SHP77 (cell line): ENCODE results near the gene SLC35G6.

ENCODE experiments used
- DNase-seq, 2 experiments: peaks; one replicate each; lab custom pipeline; 2025; lab: John Stamatoyannopoulos, UW

SLC35G6 gene

DNA sequence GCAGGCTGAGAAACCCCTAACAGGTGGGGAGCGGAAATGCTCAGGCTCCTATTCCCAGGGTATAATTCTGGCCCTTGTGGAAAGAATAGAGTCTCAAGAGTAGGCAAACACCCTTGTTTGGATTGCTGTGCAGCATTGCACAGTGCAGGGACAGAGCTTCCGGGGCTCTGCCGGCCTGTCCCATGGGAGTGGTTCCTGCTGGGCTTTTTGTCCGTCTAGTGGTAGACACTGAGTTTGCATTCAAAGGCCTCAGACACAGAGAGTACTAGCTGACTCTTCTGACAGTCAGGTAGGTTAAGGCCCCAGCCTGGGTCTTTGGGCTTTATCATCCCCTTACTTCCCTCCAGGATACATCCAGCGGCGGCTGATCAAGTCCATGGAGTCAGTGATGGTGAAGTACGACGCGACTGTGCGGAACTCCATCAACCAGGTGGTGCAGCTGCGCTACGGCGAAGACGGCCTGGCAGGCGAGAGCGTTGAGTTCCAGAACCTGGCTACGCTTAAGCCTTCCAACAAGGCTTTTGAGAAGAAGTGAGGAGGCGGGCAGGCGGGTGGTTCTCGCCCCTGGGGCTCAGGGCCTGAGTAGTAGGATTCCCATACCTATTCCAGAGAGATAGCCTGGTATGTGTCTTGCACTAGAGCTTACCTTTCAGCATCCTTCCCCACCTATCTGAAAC is 21.1 kb downstream of the SLC35G6 start:
- no peak for DNase-seq

- DNase-seq, result peak; percentile 15 to 27
Measured at GRCh38 chr17:7502987-7503386, 21.7 kb downstream of the SLC35G6 start.

- no peak for DNase-seq
Measured at GRCh38 chr17:7503521-7503920, 22.3 kb downstream of the SLC35G6 start.

- no peak for DNase-seq
Measured at GRCh38 chr17:7508145-7508544, 26.9 kb downstream of the SLC35G6 start.

DNA sequence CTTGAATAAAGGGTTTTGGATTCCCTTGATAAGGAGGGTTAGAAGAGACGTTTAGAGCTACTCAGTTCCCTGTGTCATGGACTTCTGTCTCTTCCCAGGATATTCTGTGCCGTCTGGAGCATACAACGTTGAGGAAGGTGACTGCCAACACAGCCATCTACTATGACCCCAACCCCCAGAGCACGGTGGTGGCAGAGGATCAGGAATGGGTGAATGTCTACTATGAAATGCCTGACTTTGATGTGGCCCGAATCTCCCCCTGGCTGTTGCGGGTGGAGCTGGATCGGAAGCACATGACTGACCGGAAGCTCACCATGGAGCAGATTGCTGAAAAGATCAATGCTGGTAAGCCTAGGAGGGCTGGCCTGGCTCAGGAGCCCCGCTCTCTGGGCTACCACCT is 27.6 kb downstream of the SLC35G6 start:
- no peak for DNase-seq

GRCh38 chr17:7509937-7510336 is 28.7 kb downstream of the SLC35G6 start:
- no peak for DNase-seq

- no peak for DNase-seq
Measured at GRCh38 chr17:7511108-7511507, 29.9 kb downstream of the SLC35G6 start.

GRCh38 chr17:7512105-7512504 is 30.9 kb downstream of the SLC35G6 start:
- DNase-seq, result no peak

- DNase-seq, result no peak
Measured at GRCh38 chr17:7512824-7513540, 31.7 kb downstream of the SLC35G6 start.

DNA sequence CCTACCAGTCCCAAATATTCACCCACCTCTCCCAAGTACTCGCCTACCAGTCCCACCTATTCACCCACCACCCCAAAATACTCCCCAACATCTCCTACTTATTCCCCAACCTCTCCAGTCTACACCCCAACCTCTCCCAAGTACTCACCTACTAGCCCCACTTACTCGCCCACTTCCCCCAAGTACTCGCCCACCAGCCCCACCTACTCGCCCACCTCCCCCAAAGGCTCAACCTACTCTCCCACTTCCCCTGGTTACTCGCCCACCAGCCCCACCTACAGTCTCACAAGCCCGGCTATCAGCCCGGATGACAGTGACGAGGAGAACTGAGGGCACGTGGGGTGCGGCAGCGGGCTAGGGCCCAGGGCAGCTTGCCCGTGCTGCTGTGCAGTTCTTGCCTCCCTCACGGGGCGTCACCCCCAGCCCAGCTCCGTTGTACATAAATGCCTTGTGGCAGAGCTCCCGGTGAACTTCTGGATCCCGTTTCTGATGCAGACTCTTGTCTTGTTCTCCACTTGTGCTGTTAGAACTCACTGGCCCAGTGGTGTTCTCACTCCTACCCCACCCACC is 32.7 kb downstream of the SLC35G6 start:
- DNase-seq, result no peak

- DNase-seq, result no peak
Measured at GRCh38 chr17:7515911-7516610, 34.8 kb downstream of the SLC35G6 start.

GRCh38 chr17:7523033-7523432 is 41.8 kb downstream of the SLC35G6 start:
- DNase-seq, result peak in 1 of 2 experiments; percentile 46

DNA sequence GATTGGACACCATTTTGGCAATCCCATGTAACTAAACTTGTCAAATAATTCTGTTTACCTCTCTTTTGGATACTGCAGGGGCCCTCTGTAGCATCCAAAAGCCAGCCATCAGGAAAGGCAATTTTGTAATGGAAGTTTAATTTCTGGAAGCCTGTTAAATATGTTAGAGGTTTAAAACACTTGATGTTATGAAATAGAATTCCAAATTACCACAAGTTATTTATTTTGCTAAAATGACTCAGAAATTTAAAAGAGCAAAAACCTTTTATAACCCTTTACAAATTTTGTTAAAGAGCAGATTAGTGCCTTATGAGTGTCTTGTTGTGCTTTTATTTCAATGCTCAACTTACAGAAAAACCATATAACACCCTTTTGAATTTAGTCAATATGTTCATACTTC is 47.6 kb downstream of the SLC35G6 start:
- DNase-seq, result no peak

GRCh38 chr17:7530023-7530900 is 49.0 kb downstream of the SLC35G6 start:
- DNase-seq, result no peak
